H9 (cell line): ENCODE results near the gene GCH1. TPM values are rescaled to one million over a fixed set of nuclear protein-coding genes. Genes with fewer than 3 reads are reported as not detected.
A peak's percentile ranks its signal among the peaks of the same experiment; 100 is the strongest.
"Not testable (repeated sequence)": the region's sequence is repeated elsewhere in the genome, so short reads cannot be mapped to it uniquely, and the experiment has no call there.

Experiments used
- DNase-seq: peaks from one replicate; pipeline ENCODE4 v3.0.0-alpha.2; 2017
- H2AFZ ChIP-seq: one replicate; pipeline ENCODE4 v1.6.1; 2013; ENCODE audit warnings: mild to moderate bottlenecking, low read length, control low read depth, moderate library complexity
- H2AK5ac ChIP-seq: 2 replicates; pipeline ENCODE4 v1.6.1; 2013; ENCODE audit warnings: low read length, control low read depth, mixed read lengths; ENCODE audit not compliant: insufficient read length
- H2BK120ac ChIP-seq: one replicate; pipeline ENCODE4 v1.6.1; 2013; ENCODE audit warnings: low read depth, mild to moderate bottlenecking, low read length, control low read depth, inconsistent platforms; ENCODE audit not compliant: poor library complexity, severe bottlenecking
- H2BK12ac ChIP-seq: 2 replicates; pipeline ENCODE4 v1.6.1; 2013; ENCODE audit warnings: low read length, control low read depth, mixed read lengths, low read depth; ENCODE audit not compliant: insufficient read length
- H2BK15ac ChIP-seq: 2 replicates; pipeline ENCODE4 v1.6.1; 2013; ENCODE audit warnings: low read depth, low read length, control low read depth
- H2BK20ac ChIP-seq: one replicate; pipeline ENCODE4 v1.6.1; 2013; ENCODE audit warnings: low read depth, mild to moderate bottlenecking, low read length, control low read depth, inconsistent platforms; ENCODE audit not compliant: poor library complexity, severe bottlenecking
- H2BK5ac ChIP-seq: 2 replicates; pipeline ENCODE4 v1.6.1; 2013; ENCODE audit warnings: low read length, control low read depth, mixed read lengths; ENCODE audit not compliant: insufficient read length
- H3K14ac ChIP-seq: 2 replicates; pipeline ENCODE4 v1.6.1; 2013; ENCODE audit warnings: low read length, control low read depth; ENCODE audit not compliant: insufficient read depth
- H3K18ac ChIP-seq: 2 replicates; pipeline ENCODE4 v1.6.1; 2013; ENCODE audit warnings: low read depth, mild to moderate bottlenecking, mixed read lengths, low read length, control low read depth; ENCODE audit not compliant: insufficient read length
- H3K23ac ChIP-seq: 2 replicates; pipeline ENCODE4 v1.6.1; 2013; ENCODE audit warnings: low read length, control low read depth, mixed read lengths, low read depth; ENCODE audit not compliant: insufficient read length
- H3K23me2 ChIP-seq: 2 replicates; pipeline ENCODE4 v1.6.1; 2013; ENCODE audit warnings: low read depth, mild to moderate bottlenecking, mixed read lengths, low read length, control low read depth; ENCODE audit not compliant: insufficient read length, poor library complexity, severe bottlenecking
- H3K27ac ChIP-seq: 2 replicates; pipeline ENCODE4 v1.5.1; 2013; ENCODE audit warnings: low read length, control low read depth, mixed read lengths, low read depth; ENCODE audit not compliant: insufficient read length
- H3K27me3 ChIP-seq: 2 replicates; pipeline ENCODE4 v1.6.1; 2013; ENCODE audit warnings: low read length, control low read depth, inconsistent platforms; ENCODE audit not compliant: insufficient read depth
- H3K4ac ChIP-seq: 2 replicates; pipeline ENCODE4 v1.6.1; 2013; ENCODE audit warnings: low read depth, mild to moderate bottlenecking, control low read depth, inconsistent platforms, low read length, moderate library complexity
- H3K4me1 ChIP-seq: 2 replicates; pipeline ENCODE4 v1.6.1; 2013; ENCODE audit warnings: low read length, control low read depth, inconsistent platforms; ENCODE audit not compliant: insufficient read depth
- H3K4me2 ChIP-seq: 2 replicates; pipeline ENCODE4 v1.6.1; 2013; ENCODE audit warnings: low read length, control low read depth, mixed read lengths; ENCODE audit not compliant: insufficient read length, insufficient read depth
- H3K56ac ChIP-seq: 2 replicates; pipeline ENCODE4 v1.6.1; 2013; ENCODE audit warnings: low read depth, mild to moderate bottlenecking, mixed read lengths, low read length, control low read depth; ENCODE audit not compliant: insufficient read length
- H3K79me1 ChIP-seq: 2 replicates; pipeline ENCODE4 v1.6.1; 2013; ENCODE audit warnings: low read depth, mild to moderate bottlenecking, moderate library complexity, low read length, control low read depth, inconsistent platforms; ENCODE audit not compliant: insufficient read depth, poor library complexity, severe bottlenecking
- H3K79me2 ChIP-seq: 2 replicates; pipeline ENCODE4 v1.6.1; 2013; ENCODE audit warnings: low read length, control low read depth, inconsistent platforms; ENCODE audit not compliant: insufficient read depth
- H3K9ac ChIP-seq: 2 replicates; pipeline ENCODE4 v1.6.1; 2013; ENCODE audit warnings: low read length, control low read depth, mixed read lengths; ENCODE audit not compliant: insufficient read length; ENCODE audit errors: extremely low read depth
- H3K9me3 ChIP-seq: one replicate; pipeline ENCODE4 v1.6.1; 2013; ENCODE audit warnings: low read depth, low read length, inconsistent platforms; ENCODE audit not compliant: control insufficient read depth
- H3T11ph ChIP-seq: one replicate; pipeline ENCODE4 v1.6.1; 2013; ENCODE audit warnings: mild to moderate bottlenecking, low read length, control low read depth, inconsistent platforms
- H4K20me1 ChIP-seq: one replicate; pipeline ENCODE4 v1.6.1; 2013; ENCODE audit not compliant: control insufficient read depth, insufficient read length, insufficient read depth
- H4K5ac ChIP-seq: 2 replicates; pipeline ENCODE4 v1.6.1; 2013; ENCODE audit warnings: low read depth, mild to moderate bottlenecking, mixed read lengths, low read length, control low read depth; ENCODE audit not compliant: insufficient read length
- H4K8ac ChIP-seq: replicated peaks from 2 replicates; pipeline ENCODE4 v1.6.1; 2013; ENCODE audit warnings: low read length, control low read depth, mixed read lengths, low read depth; ENCODE audit not compliant: insufficient read length
- H4K91ac ChIP-seq: 2 replicates; pipeline ENCODE4 v1.6.1; 2013; ENCODE audit warnings: low read depth, mild to moderate bottlenecking, moderate library complexity, mixed read lengths, low read length, control low read depth; ENCODE audit not compliant: insufficient read length
- H3K27ac Mint-ChIP-seq, 3 experiments: 2 replicates in 2 of 3; 3 replicates in 1 of 3; pipeline ENCODE4 v1.8.0; 2020 to 2021; ENCODE audit warnings: mixed read lengths in 3 of 3, mild to moderate bottlenecking in 1 of 3, moderate library complexity in 1 of 3
- H3K27me3 Mint-ChIP-seq: 2 replicates; pipeline ENCODE4 v1.8.0; 2021; ENCODE audit warnings: low read depth, mild to moderate bottlenecking, moderate library complexity, mixed read lengths
- H3K36me3 Mint-ChIP-seq, 3 experiments: 2 replicates in 2 of 3; 3 replicates in 1 of 3; pipeline ENCODE4 v1.8.0; 2020 to 2021; ENCODE audit warnings: low read depth in 3 of 3, mixed read lengths in 3 of 3; ENCODE audit not compliant: insufficient read depth in 1 of 3
- H3K4me1 Mint-ChIP-seq, 2 experiments: 2 replicates each; pipeline ENCODE4 v1.8.0; 2020; ENCODE audit warnings: mixed read lengths in 2 of 2
- H3K4me3 Mint-ChIP-seq, 2 experiments: 2 replicates in 1 of 2; 3 replicates in 1 of 2; pipeline ENCODE4 v1.8.0; 2020 to 2021; ENCODE audit warnings: mild to moderate bottlenecking in 2 of 2, mixed read lengths in 2 of 2, moderate library complexity in 1 of 2
- H3K9me3 Mint-ChIP-seq, 2 experiments: 2 replicates in 1 of 2; 3 replicates in 1 of 2; pipeline ENCODE4 v1.8.0; 2020; ENCODE audit warnings: mild to moderate bottlenecking in 2 of 2, mixed read lengths in 2 of 2, moderate library complexity in 1 of 2
- WGBS: extraction: QIAGEN DNeasy Blood & Tissue Kit; methylation state at CpG from one replicate; pipeline ENCODE4 v1.1.7; 2013; ENCODE audit warnings: missing lambda C conversion rate, low lambda C conversion rate, mixed read lengths; ENCODE audit not compliant: insufficient read length; ENCODE audit errors: extremely low coverage; 5-methylcytosine and 5-hydroxymethylcytosine counted together
- total RNA-seq: library from RNA; stranded (reverse); gene quantifications from 2 replicates; pipeline ENCODE4 v1.2.1, GENCODE V29; 2021
- TF ChIP-seq, protein P1 (sequence below): fragments of 200-600 bp; sonication (generic); conservative IDR thresholded peaks from 3 replicates; pipeline ENCODE4 v1.8.0; 2021; ENCODE audit warnings: antibody characterized with exemption, mild to moderate bottlenecking

GCH1 gene
- total RNA-seq, 1 experiment from 2014 or later: 7.7 TPM

DNA sequence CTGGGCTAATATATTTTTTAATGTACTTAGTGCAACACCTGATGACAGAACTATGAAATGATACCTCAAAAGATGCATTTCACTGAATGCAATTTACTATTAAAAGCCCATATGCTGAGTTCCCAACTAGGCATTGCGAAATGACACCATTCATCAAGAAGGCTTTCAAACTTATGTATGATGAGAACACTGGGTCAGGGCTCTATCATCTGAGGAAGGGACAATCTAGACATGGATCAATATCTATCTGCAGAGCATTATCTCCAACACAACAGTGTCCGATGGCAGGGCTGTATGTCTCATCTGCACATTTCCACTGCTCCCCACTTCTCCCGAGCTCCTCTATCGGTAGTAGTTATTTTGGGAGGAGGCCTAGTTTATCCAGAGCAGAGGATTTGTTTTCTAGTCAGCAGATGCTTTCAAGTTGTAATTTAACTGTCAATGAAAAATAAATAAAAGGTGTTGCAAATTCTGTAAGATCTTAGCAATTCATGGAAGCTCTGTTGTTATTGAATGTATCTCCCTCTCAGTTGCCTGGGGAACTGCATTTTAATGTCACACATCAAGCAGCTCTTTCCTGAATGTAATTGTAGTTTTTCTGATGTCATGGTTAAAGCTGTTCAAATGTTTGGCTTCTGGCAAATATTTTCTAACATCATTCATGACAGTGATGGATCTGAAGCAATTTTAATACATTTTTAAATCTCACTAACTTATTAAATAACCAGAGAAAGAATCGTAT, 7.4 kb upstream of the GCH1 start:
- Histone ChIP-seq H3T11ph (no peak overlapping the region), H2BK120ac (no peak overlapping the region), H3K4me2 (no peak overlapping the region), H3K14ac (0 out of 2 replicates have a peak overlapping the region, but pooled peaks have one; percentile 12), H3K79me1 (no peaks in the 10 kb centered on the region), H3K27ac (no peak overlapping the region), H3K4me1 (no peaks in the 10 kb centered on the region), H2BK12ac (no peak overlapping the region), H3K9me3 (no peaks in the 10 kb centered on the region), H3K23ac (no peak overlapping the region), H2AFZ (no peak overlapping the region), H3K23me2 (no peaks in the 10 kb centered on the region), H3K56ac (no peak overlapping the region), H4K8ac (no peak overlapping the region), H4K5ac (no peak overlapping the region), H3K18ac (no peak overlapping the region), H2BK5ac (no peak overlapping the region), H3K27me3 (no peaks in the 10 kb centered on the region), H2AK5ac (no peak overlapping the region), H4K20me1 (no peaks in the 10 kb centered on the region), H3K79me2 (no peaks in the 10 kb centered on the region), H3K4ac (no peak overlapping the region), H4K91ac (no peak overlapping the region), H2BK15ac (no peak overlapping the region), H3K9ac (no peak overlapping the region), H2BK20ac (no peak overlapping the region)
- H3K36me3 Mint-ChIP-seq: no peaks in the 10 kb centered on the region
- H3K9me3 Mint-ChIP-seq: no peaks in the 10 kb centered on the region
- WGBS: no CpG with 5 or more reads among the region's 5 CpGs
- TF ChIP-seq, protein P1, sequence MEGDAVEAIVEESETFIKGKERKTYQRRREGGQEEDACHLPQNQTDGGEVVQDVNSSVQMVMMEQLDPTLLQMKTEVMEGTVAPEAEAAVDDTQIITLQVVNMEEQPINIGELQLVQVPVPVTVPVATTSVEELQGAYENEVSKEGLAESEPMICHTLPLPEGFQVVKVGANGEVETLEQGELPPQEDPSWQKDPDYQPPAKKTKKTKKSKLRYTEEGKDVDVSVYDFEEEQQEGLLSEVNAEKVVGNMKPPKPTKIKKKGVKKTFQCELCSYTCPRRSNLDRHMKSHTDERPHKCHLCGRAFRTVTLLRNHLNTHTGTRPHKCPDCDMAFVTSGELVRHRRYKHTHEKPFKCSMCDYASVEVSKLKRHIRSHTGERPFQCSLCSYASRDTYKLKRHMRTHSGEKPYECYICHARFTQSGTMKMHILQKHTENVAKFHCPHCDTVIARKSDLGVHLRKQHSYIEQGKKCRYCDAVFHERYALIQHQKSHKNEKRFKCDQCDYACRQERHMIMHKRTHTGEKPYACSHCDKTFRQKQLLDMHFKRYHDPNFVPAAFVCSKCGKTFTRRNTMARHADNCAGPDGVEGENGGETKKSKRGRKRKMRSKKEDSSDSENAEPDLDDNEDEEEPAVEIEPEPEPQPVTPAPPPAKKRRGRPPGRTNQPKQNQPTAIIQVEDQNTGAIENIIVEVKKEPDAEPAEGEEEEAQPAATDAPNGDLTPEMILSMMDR: no peak
- no peak for DNase-seq
- no peak overlapping the region for H3K27ac Mint-ChIP-seq
- peaks cover 16% of the 10 kb centered on the region for H3K27me3 Mint-ChIP-seq
- H3K4me3 Mint-ChIP-seq: no peak overlapping the region
- peaks cover 3 to 5% of the 10 kb centered on the region in 2 experiments; a peak in 2 of 4 replicates for H3K4me1 Mint-ChIP-seq

DNA sequence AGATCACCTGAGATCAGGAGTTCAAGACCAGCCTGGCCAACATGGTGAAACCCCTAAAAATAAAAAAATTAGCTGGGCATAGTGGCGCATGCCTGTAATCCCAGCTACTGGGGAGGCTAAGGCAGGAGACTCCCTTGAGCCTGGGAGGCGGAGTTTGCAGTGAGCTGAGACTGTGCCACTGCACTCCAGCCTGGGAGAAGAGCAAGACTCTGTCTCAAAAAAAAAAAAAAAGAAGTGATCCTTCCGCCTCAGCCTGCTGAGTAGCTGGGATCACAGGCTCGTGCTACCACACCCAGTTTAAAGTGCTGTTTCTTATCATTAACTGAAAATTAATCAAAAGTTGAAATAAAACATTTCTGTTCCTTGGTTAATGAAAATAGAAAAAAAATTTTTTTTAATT, 6.3 kb upstream of the GCH1 start:
- H3K9me3 ChIP-seq, H3K4ac ChIP-seq, H3K4me2 ChIP-seq, H4K8ac ChIP-seq, H3K4me3 Mint-ChIP-seq, H4K20me1 ChIP-seq, H2BK20ac ChIP-seq, H3K27me3 ChIP-seq, H3T11ph ChIP-seq, H4K5ac ChIP-seq, H3K23ac ChIP-seq, DNase-seq, H3K27ac Mint-ChIP-seq, H3K4me1 Mint-ChIP-seq, H3K14ac ChIP-seq, H2BK120ac ChIP-seq, H2AFZ ChIP-seq, H2BK15ac ChIP-seq, H2AK5ac ChIP-seq, H3K27ac ChIP-seq, H3K4me1 ChIP-seq, H3K56ac ChIP-seq, H3K36me3 Mint-ChIP-seq, H3K79me1 ChIP-seq, H3K9ac ChIP-seq, H3K9me3 Mint-ChIP-seq, H2BK5ac ChIP-seq, H2BK12ac ChIP-seq, H3K18ac ChIP-seq, H3K79me2 ChIP-seq, H3K23me2 ChIP-seq, H4K91ac ChIP-seq: not testable (repeated sequence)
- peaks cover 17% of the 10 kb centered on the region for H3K27me3 Mint-ChIP-seq
- WGBS: no CpG with 5 or more reads among the region's 4 CpGs
